Gastroesophageal sphincter (tissue), 4 donors: Measurements from ENCODE around the gene CDKAL1. TPM values are rescaled to one million over a fixed set of nuclear protein-coding genes. Genes with fewer than 3 reads are reported as not detected.
"Not testable (repeated sequence)": the region's sequence is repeated elsewhere in the genome, so short reads cannot be mapped to it uniquely, and the experiment has no call there.

Source experiments
- ATAC-seq: fragments of 150-250 bp; one replicate; pipeline ENCODE4 v1.9.1; 2016; ENCODE audit warnings: mild to moderate bottlenecking, moderate library complexity
- H3K27ac ChIP-seq, 4 donors: fragments of 200-600 bp; sonication (generic) in 3 of 4; 1 replicate in 3 of 4; 2 replicates in 1 of 4; pipeline ENCODE4 v1.5.1; 2016 to 2019
- H3K27me3 ChIP-seq: fragments of 200-600 bp; sonication (generic); one replicate; pipeline ENCODE4 v1.5.1; 2019
- H3K36me3 ChIP-seq, 2 donors: fragments of 200-600 bp; sonication (generic); one replicate each; pipeline ENCODE4 v1.5.1; 2019; ENCODE audit warnings: control low read depth in 1 of 2
- H3K4me1 ChIP-seq, 3 donors: fragments of 200-600 bp; sonication (generic); 1 replicate in 2 of 3; 2 replicates in 1 of 3; pipeline ENCODE4 v1.5.1; 2016 to 2019; ENCODE audit warnings: control low read depth in 2 of 3
- H3K4me3 ChIP-seq, 2 donors: fragments of 200-600 bp; sonication (generic); one replicate each; pipeline ENCODE4 v1.5.1; 2019; ENCODE audit warnings: mild to moderate bottlenecking in 1 of 2, moderate library complexity in 1 of 2
- H3K9me3 ChIP-seq, 3 donors: fragments of 200-600 bp; sonication (generic); one replicate each; pipeline ENCODE4 v1.5.1; 2017 to 2019; ENCODE audit warnings: control low read depth in 2 of 3
- EP300 ChIP-seq: sonication (generic); formaldehyde crosslinking; IDR thresholded peaks from one replicate; pipeline ENCODE4 v1.6.1; 2017; ENCODE audit warnings: antibody characterized with exemption, mild to moderate bottlenecking
- POLR2A ChIP-seq, 2 donors: fragments of 450-650 bp; IDR thresholded peaks; one replicate each; pipeline ENCODE4 v1.6.1; 2017; ENCODE audit warnings: antibody characterized with exemption in 2 of 2, mild to moderate bottlenecking in 2 of 2, moderate library complexity in 1 of 2
- POLR2AphosphoS5 ChIP-seq: sonication (generic); formaldehyde crosslinking; IDR thresholded peaks from one replicate; pipeline ENCODE4 v1.6.1; 2017; ENCODE audit warnings: antibody characterized with exemption
- WGBS, 2 donors: methylation state at CpG; one replicate each; pipeline ENCODE4 v1.1.5; 2018; ENCODE audit warnings: low coverage in 1 of 2; 5-methylcytosine and 5-hydroxymethylcytosine counted together
- total RNA-seq, 4 donors: library from RNA; depleted of rRNA; stranded (reverse); fragments of >200 nt; gene quantifications; one replicate each; pipeline ENCODE4 v1.1.0, GENCODE V29; 2016
- TF ChIP-seq, protein P1 (sequence below), 4 experiments: fragments of 200-600 bp in 2 of 4; fragments of 450-650 bp in 2 of 4; sonication (generic) in 1 of 4; IDR thresholded peaks; one replicate each; pipeline ENCODE4 v1.5.1; 2017 to 2019; ENCODE audit warnings: antibody characterized with exemption in 4 of 4, mild to moderate bottlenecking in 2 of 4, moderate library complexity in 2 of 4

CDKAL1 gene
- total RNA-seq, 4 donors from 2014 or later, result 10.9 to 17.9 (median 15.0) TPM

DNA sequence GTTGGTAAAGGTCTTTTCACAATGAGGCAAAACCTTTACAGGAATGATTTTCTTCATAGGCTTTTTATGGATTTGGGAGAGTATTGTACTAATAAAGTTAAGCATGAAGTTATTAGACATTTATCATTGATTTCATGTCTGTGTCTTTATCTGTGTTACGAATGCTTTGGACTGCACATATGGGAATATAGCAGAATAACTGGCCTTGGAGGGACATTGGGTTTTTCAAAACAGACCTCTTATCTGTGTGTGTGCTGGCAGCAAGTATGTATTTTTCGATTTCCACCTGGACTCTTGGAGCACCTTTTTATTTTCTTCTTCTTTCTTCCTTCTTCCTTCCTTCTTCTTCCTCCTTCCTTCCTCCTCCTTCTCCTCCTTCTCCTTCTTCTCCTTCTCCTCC lies 74.6 kb downstream of the CDKAL1 start:
- H3K9me3 ChIP-seq, result no peaks in the 10 kb centered on the region
- H3K4me1 ChIP-seq, result no peaks in the 10 kb centered on the region
- no peak for ATAC-seq
- no peaks in the 10 kb centered on the region for H3K36me3 ChIP-seq
- no peak overlapping the region for H3K27ac ChIP-seq
- H3K27me3 ChIP-seq, result no peaks in the 10 kb centered on the region
- 82 to 100% methylated on average over 2 of the region's 2 CpGs for WGBS, 2 donors
- H3K4me3 ChIP-seq, result no peak overlapping the region
- TF ChIP-seq EP300 (no peak), POLR2A (IDR thresholded peaks at IDR 0.05) (no peak), POLR2AphosphoS5 (no peak)
- TF ChIP-seq, protein P1, sequence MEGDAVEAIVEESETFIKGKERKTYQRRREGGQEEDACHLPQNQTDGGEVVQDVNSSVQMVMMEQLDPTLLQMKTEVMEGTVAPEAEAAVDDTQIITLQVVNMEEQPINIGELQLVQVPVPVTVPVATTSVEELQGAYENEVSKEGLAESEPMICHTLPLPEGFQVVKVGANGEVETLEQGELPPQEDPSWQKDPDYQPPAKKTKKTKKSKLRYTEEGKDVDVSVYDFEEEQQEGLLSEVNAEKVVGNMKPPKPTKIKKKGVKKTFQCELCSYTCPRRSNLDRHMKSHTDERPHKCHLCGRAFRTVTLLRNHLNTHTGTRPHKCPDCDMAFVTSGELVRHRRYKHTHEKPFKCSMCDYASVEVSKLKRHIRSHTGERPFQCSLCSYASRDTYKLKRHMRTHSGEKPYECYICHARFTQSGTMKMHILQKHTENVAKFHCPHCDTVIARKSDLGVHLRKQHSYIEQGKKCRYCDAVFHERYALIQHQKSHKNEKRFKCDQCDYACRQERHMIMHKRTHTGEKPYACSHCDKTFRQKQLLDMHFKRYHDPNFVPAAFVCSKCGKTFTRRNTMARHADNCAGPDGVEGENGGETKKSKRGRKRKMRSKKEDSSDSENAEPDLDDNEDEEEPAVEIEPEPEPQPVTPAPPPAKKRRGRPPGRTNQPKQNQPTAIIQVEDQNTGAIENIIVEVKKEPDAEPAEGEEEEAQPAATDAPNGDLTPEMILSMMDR (IDR thresholded peaks at IDR 0.05), result no peak

DNA sequence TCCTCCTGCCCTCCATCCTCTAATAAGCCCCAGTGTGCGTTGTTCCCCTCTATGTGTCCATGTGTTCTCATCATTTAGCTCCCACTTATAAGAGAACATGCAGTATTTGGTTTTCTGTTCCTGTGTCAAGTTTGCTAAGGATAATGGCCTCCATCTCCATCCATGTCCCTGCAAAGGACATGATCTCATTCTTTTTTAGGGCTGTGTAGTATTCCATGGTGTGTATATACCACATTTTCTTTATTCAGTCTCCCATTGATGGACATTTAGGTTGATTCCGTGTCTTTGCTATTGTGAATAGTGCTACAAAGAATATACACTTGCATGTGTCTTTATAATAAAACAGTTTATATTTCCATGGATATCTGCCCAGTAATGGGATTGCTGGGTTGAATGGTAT lies 75.7 kb downstream of the CDKAL1 start:
- not testable (repeated sequence) for H3K27me3 ChIP-seq

DNA sequence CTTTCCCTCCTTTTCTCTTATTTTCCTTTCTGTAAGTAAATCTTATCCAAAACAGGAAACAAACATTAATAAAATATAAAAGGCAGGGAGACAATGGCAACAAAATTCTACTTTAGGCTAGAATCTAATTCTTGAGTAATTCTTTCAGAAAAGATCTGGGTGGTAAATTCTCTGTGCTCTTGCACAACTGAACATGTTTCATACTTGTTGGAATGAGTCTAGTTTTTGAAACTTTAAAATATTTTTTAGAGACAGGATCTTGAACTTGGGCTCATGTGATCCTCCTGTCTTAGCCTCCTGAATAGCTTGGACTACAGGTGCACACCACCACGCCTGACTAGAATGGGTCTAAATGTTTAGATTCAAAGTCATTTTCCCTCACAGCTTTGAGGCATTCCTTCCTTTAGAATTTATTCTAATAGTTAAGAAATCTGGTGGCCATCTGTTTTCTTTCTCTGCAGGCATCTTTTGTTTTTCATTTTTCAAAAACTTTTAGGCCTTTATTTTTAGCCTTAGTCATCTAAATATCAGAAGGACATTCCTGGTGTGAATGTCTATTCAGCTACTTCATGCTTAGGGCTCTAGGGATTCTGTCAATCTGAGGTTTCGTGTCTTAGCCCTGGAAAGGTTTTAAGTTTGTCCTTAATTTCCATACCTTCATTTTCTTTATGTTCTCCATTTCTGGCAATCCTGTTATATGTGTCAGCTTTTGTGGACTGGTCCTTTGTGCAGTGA lies 76.5 kb downstream of the CDKAL1 start:
- no peaks in the 10 kb centered on the region for H3K36me3 ChIP-seq
- no peak for ATAC-seq
- 70 to 83% methylated on average over 2 of the region's 2 CpGs for WGBS, 2 donors

More for the DNA sequence above, 75.7 kb downstream of the CDKAL1 start:
- not testable (repeated sequence) for H3K27ac ChIP-seq, H3K4me3 ChIP-seq, ATAC-seq, H3K9me3 ChIP-seq, H3K36me3 ChIP-seq, H3K4me1 ChIP-seq
- WGBS, 2 donors, result 75 to 97% methylated on average over 1 to 2 of the region's 2 CpGs

DNA sequence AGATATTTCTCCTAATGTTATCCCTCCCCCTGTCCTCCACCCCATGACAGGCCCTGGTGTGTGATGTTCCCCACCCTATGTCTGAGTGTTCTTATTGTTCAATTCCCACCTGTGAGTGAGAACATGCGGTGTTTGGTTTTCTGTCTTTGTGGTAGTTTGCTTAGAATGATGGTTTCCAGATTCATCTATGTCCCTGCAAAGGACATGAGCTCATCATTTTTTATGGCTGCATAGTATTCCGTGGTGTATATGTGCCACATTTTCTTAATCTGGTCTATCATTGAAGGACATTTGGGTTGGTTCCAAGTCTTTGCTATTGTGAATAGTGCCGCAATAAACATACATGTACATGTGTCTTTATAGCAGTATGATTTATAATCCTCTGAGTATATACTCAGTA lies 83.3 kb downstream of the CDKAL1 start:
- WGBS, 2 donors, result 92 to 100% methylated on average over 2 to 3 of the region's 3 CpGs

More for the DNA sequence above, 76.5 kb downstream of the CDKAL1 start:
- no peak for TF ChIP-seq EP300
- TF ChIP-seq POLR2A (IDR thresholded peaks at IDR 0.05), result no peak
- TF ChIP-seq POLR2AphosphoS5, result no peak
- TF ChIP-seq, protein P1 (IDR thresholded peaks at IDR 0.05), result no peak
- H3K27me3 ChIP-seq, result no peaks in the 10 kb centered on the region
- H3K4me1 ChIP-seq, result no peaks in the 10 kb centered on the region
- H3K9me3 ChIP-seq, result no peaks in the 10 kb centered on the region
- no peak overlapping the region for H3K4me3 ChIP-seq
- H3K27ac ChIP-seq, result no peak overlapping the region

DNA sequence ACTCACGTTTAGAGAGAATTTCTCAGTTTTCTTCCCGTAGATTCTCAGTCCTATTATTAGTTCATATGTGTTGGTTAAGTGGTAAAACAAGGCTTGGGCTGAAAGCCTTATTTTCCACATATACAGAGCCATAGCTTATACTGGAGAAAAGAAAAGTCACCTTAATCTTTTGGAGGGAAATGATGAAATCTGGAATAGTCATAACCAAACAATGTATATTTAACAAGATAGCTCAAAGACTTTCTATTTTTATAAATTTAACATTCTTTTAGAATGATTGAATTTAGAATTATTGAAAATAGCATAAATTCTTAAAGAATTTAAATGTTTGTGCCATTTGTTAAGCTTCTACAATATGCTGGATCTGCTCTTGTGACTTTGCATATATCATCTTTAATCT lies 85.8 kb downstream of the CDKAL1 start:
- H3K9me3 ChIP-seq, result no peaks in the 10 kb centered on the region

More for the DNA sequence above, 83.3 kb downstream of the CDKAL1 start:
- H3K36me3 ChIP-seq, H3K4me3 ChIP-seq, H3K4me1 ChIP-seq, ATAC-seq, H3K27ac ChIP-seq, H3K27me3 ChIP-seq, H3K9me3 ChIP-seq: not testable (repeated sequence)

DNA sequence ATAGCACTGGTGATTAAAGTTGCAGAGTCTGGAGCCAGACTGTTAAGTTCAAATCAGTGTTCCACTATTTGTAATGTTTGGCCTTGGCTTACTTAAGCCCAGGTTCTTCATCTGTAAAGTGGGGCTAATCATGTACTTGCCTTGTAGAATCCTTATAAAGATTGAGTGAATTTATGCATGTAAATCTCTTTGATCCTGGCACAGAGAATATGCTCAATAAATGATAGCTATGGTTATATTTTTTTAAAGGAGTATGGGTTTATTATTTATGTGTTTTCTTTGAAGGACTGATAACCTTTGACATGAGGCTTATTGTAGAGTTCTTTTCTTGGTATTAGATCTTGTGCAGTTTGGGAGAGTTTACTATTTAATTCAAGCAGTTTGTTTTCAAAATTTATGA lies 89.5 kb downstream of the CDKAL1 start:
- TF ChIP-seq POLR2AphosphoS5 (no peak), EP300 (no peak), POLR2A (IDR thresholded peaks at IDR 0.05) (no peak)
- TF ChIP-seq, protein P1 (IDR thresholded peaks at IDR 0.05), result no peak
- no peak for ATAC-seq
- H3K9me3 ChIP-seq, result no peaks in the 10 kb centered on the region
- H3K27ac ChIP-seq, result no peak overlapping the region
- H3K4me3 ChIP-seq, result no peak overlapping the region
- peaks cover 0 to 17% (median 0%) of the 10 kb centered on the region in 3 donors for H3K4me1 ChIP-seq
- H3K36me3 ChIP-seq, result no peaks in the 10 kb centered on the region
- H3K27me3 ChIP-seq, result no peaks in the 10 kb centered on the region

More for the DNA sequence above, 85.8 kb downstream of the CDKAL1 start:
- no peaks in the 10 kb centered on the region for H3K36me3 ChIP-seq
- H3K27me3 ChIP-seq, result no peaks in the 10 kb centered on the region
- no peak overlapping the region for H3K27ac ChIP-seq
- WGBS, 2 donors, result 67 to 82% methylated on average over 2 of the region's 2 CpGs
- no peak for ATAC-seq
- no peak for TF ChIP-seq EP300
- TF ChIP-seq POLR2AphosphoS5, result no peak
- no peak for TF ChIP-seq POLR2A (IDR thresholded peaks at IDR 0.05)
- TF ChIP-seq, protein P1 (IDR thresholded peaks at IDR 0.05), result no peak
- H3K4me3 ChIP-seq, result no peak overlapping the region
- H3K4me1 ChIP-seq, result peaks cover 0 to 17% (median 0%) of the 10 kb centered on the region in 3 donors
